Measurements from ENCODE around the gene KCNMB4. TPM values are rescaled to one million over a fixed set of nuclear protein-coding genes. Genes with fewer than 3 reads are reported as not detected.

The KCNMB4 gene
- total RNA-seq, 1 donor from 2014 or later, result 3.4 TPM

GRCh38 chr12:70393787-70394499 lies 27.9 kb downstream of the KCNMB4 start:
- Histone ChIP-seq H3K27ac (no peak overlapping the region), H3K9me3 (no peaks in the 10 kb centered on the region), H3K4me3 (no peak overlapping the region), H3K27me3 (no peaks in the 10 kb centered on the region), H3K36me3 (no peaks in the 10 kb centered on the region), H3K4me1 (no peaks in the 10 kb centered on the region)
- no peak for DNase-seq (ENCODE audit: low spot score in 2 of 2)
- TF ChIP-seq, protein P1, sequence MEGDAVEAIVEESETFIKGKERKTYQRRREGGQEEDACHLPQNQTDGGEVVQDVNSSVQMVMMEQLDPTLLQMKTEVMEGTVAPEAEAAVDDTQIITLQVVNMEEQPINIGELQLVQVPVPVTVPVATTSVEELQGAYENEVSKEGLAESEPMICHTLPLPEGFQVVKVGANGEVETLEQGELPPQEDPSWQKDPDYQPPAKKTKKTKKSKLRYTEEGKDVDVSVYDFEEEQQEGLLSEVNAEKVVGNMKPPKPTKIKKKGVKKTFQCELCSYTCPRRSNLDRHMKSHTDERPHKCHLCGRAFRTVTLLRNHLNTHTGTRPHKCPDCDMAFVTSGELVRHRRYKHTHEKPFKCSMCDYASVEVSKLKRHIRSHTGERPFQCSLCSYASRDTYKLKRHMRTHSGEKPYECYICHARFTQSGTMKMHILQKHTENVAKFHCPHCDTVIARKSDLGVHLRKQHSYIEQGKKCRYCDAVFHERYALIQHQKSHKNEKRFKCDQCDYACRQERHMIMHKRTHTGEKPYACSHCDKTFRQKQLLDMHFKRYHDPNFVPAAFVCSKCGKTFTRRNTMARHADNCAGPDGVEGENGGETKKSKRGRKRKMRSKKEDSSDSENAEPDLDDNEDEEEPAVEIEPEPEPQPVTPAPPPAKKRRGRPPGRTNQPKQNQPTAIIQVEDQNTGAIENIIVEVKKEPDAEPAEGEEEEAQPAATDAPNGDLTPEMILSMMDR (IDR thresholded peaks at IDR 0.05), result no peak
- intact Hi-C loops (cut with DNase I), result no loop called here

- Histone ChIP-seq H3K9me3 (no peaks in the 10 kb centered on the region), H3K4me3 (no peak overlapping the region), H3K4me1 (no peaks in the 10 kb centered on the region), H3K27me3 (no peaks in the 10 kb centered on the region), H3K27ac (no peak overlapping the region), H3K36me3 (peaks cover 4 to 6% of the 10 kb centered on the region in 2 donors)
- TF ChIP-seq, protein P1 (IDR thresholded peaks at IDR 0.05), result no peak
- no peak for DNase-seq (ENCODE audit: low spot score in 2 of 2)
- intact Hi-C loops (cut with DNase I), result no loop called here
Measured at GRCh38 chr12:70398002-70398401, 31.9 kb downstream of the KCNMB4 start.

DNA sequence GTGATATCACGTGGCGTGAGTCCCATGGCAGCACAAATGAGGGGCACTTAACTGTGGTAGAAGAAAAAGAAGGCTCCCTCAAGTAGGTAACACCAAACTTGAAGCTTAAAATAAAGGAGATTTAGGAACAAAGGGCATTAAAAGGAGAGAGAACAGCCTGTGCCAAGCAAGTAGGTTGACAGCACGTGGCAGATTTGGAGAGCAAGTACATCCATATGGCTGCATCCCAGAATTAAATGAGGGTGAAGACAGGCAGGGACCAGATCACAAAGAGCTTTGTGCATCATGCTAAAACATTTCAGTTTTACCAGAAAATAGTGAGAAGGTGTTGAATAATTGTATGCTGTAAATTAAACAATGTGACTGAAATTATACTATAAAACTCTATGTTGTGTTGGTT lies 32.8 kb downstream of the KCNMB4 start:
- H3K4me3 ChIP-seq, result no peak overlapping the region
- intact Hi-C loops (cut with DNase I), result no loop called here

GRCh38 chr12:70399311-70399710 lies 33.2 kb downstream of the KCNMB4 start:
- H3K4me1 ChIP-seq, result no peaks in the 10 kb centered on the region
- intact Hi-C loops (cut with DNase I), result no loop called here
- no peak overlapping the region for H3K4me3 ChIP-seq
- TF ChIP-seq, protein P1 (IDR thresholded peaks at IDR 0.05), result no peak
- DNase-seq (ENCODE audit: low spot score in 2 of 2), result no peak
- no peak overlapping the region for H3K27ac ChIP-seq
- H3K27me3 ChIP-seq, result no peaks in the 10 kb centered on the region
- H3K9me3 ChIP-seq, result no peaks in the 10 kb centered on the region
- peaks cover 4 to 6% of the 10 kb centered on the region in 2 donors for H3K36me3 ChIP-seq

More for the DNA sequence above, 32.8 kb downstream of the KCNMB4 start:
- peaks cover 4 to 6% of the 10 kb centered on the region in 2 donors for H3K36me3 ChIP-seq
- no peaks in the 10 kb centered on the region for H3K4me1 ChIP-seq
- DNase-seq (ENCODE audit: low spot score in 2 of 2), result no peak
- no peaks in the 10 kb centered on the region for H3K9me3 ChIP-seq
- no peak overlapping the region for H3K27ac ChIP-seq
- TF ChIP-seq, protein P1 (IDR thresholded peaks at IDR 0.05), result no peak
- H3K27me3 ChIP-seq, result no peaks in the 10 kb centered on the region

- DNase-seq (ENCODE audit: low spot score in 2 of 2), result no peak
- Histone ChIP-seq H3K27me3 (no peaks in the 10 kb centered on the region), H3K9me3 (no peaks in the 10 kb centered on the region), H3K36me3 (peaks cover 4 to 6% of the 10 kb centered on the region in 2 donors), H3K4me1 (no peaks in the 10 kb centered on the region), H3K4me3 (no peak overlapping the region), H3K27ac (no peak overlapping the region)
- intact Hi-C loops (cut with DNase I), result no loop called here
- TF ChIP-seq, protein P1 (IDR thresholded peaks at IDR 0.05), result no peak
Measured at GRCh38 chr12:70400124-70400523, 34.0 kb downstream of the KCNMB4 start.
